ENCODE measurements around the gene NUDT2. TPM values are rescaled to one million over a fixed set of nuclear protein-coding genes. Genes with fewer than 3 reads are reported as not detected.

The NUDT2 gene
- total RNA-seq = 10 to 100 TPM; 14.1 to 55.5 (median 25.4) TPM

DNA sequence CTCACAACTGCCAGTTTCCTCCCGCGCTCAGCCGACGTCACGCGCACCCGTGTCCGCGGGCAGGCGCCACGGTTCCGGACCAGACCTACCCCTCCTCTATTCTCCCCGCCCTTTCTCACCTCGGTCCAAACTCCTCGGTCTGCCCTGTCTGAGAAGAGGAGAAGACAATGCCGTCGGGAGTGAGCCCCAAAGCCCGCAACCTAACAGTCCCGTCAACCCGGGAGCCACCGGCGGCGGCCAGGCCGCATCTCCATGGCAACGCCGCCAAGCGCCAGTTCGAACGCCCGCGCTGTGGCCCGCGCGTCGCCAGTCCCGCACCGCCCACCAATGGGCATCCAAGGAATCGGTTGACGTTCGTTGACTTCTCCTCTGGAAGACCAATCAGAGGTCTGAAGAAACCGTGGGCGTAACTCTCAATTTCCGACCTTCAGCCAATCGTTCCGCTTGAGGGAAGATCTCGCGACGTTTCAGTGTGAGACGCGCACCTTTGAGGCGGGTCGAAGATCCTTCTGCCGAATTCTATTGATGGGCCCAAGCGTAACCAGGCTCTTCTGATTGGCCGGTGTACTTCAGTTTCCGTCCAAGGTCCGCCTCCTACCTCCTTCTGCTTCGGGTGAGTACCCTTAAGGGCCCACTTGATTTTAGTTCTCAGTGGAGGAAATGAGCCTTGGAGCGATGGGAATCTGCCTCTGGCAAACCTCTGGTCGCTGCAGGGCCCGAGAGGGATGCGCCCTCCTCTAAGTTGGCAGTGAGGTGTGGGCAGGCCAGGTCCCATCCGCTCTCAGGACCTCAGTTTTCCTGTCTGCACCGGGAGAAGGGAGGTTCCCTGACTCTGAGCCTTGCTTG lies at the start of gene NUDT2, which contains the start of gene KIF24:
NUDT2 (plus strand) TSS at position 583 of the 846 bp plus-strand sequence. CDS start 9,471 bp downstream, outside the sequence.
KIF24 (minus strand) TSS at position 282 of the 846 bp plus-strand sequence. CDS start 17,922 bp downstream, outside the sequence.
- 0 to 1% methylated on average over 48 to 58 of the region's 64 CpGs for WGBS, 2 donors
- TF ChIP-seq POLR2A (IDR thresholded peaks at IDR 0.05) (peak in 1 of 2 donors; percentile 80), EP300 (IDR thresholded peaks at IDR 0.05) (peak; percentile 86 to 88)
- TF ChIP-seq, protein P1, sequence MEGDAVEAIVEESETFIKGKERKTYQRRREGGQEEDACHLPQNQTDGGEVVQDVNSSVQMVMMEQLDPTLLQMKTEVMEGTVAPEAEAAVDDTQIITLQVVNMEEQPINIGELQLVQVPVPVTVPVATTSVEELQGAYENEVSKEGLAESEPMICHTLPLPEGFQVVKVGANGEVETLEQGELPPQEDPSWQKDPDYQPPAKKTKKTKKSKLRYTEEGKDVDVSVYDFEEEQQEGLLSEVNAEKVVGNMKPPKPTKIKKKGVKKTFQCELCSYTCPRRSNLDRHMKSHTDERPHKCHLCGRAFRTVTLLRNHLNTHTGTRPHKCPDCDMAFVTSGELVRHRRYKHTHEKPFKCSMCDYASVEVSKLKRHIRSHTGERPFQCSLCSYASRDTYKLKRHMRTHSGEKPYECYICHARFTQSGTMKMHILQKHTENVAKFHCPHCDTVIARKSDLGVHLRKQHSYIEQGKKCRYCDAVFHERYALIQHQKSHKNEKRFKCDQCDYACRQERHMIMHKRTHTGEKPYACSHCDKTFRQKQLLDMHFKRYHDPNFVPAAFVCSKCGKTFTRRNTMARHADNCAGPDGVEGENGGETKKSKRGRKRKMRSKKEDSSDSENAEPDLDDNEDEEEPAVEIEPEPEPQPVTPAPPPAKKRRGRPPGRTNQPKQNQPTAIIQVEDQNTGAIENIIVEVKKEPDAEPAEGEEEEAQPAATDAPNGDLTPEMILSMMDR (IDR thresholded peaks at IDR 0.05) = peak in 1 of 5 experiments; percentile 40

GRCh38 chr9:34282096-34282495 lies 47.3 kb upstream of the NUDT2 start:
- WGBS, 2 donors = 58% methylated on average over 1 of the region's 1 CpG
- DNase-seq (ENCODE audit: low spot score in 2 of 2) = no peak
- H3K27me3 ChIP-seq = no peaks in the 10 kb centered on the region
- no peaks in the 10 kb centered on the region for H3K9me3 ChIP-seq
- no peaks in the 10 kb centered on the region for H3K4me1 ChIP-seq
- TF ChIP-seq, protein P1 (IDR thresholded peaks at IDR 0.05) = no peak
- TF ChIP-seq POLR2A (IDR thresholded peaks at IDR 0.05) (no peak), EP300 (IDR thresholded peaks at IDR 0.05) (no peak)
- H3K27ac ChIP-seq = no peak overlapping the region
- H3K36me3 ChIP-seq = no peaks in the 10 kb centered on the region
- H3K4me3 ChIP-seq = no peak overlapping the region

More for the DNA sequence above, at the start of gene NUDT2, which contains the start of gene KIF24:
- H3K27ac ChIP-seq = peak within 1 kb of the TSS; percentile 85 to 95 (median 92)
- H3K4me3 ChIP-seq = peak within 1 kb of the TSS; percentile 53 to 87 (median 78)
- DNase-seq (ENCODE audit: low spot score in 2 of 2) = peak; percentile 94 to 98
- H3K27me3 ChIP-seq = no peaks in the 10 kb centered on the region
- H3K4me1 ChIP-seq = peaks cover 0 to 55% (median 14%) of the 10 kb centered on the region in 4 donors
- no peaks in the 10 kb centered on the region for H3K36me3 ChIP-seq
- H3K9me3 ChIP-seq = no peaks in the 10 kb centered on the region

DNA sequence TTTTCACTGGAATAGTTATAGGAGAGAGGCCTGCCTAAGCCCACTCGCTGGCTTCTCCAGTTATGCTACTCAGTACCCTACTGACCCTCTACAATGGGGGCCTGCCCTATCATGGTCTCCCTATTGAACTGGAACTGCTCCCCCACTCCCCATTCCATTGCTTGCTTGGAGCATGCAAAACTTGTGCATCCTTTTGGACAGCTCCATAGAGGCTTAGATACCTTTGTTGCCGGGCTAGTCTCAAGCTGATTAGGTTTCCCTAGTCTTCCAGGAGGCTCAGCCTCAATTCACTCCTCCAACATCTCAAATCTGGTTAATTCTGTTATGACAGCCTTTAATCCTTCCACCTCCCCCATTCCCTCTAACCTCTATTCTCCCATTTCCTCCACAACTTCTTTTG lies 40.2 kb upstream of the NUDT2 start:
- DNase-seq (ENCODE audit: low spot score in 2 of 2) = no peak
- WGBS, 2 donors = 74 to 86% methylated on average over 2 of the region's 2 CpGs
- TF ChIP-seq POLR2A (IDR thresholded peaks at IDR 0.05) = no peak
- no peak for TF ChIP-seq EP300 (IDR thresholded peaks at IDR 0.05)
- TF ChIP-seq, protein P1 (IDR thresholded peaks at IDR 0.05) = no peak
- H3K27ac ChIP-seq = no peak overlapping the region
- H3K4me3 ChIP-seq = no peak overlapping the region
- H3K9me3 ChIP-seq = no peaks in the 10 kb centered on the region
- H3K36me3 ChIP-seq = no peaks in the 10 kb centered on the region
- H3K4me1 ChIP-seq = no peaks in the 10 kb centered on the region
- no peaks in the 10 kb centered on the region for H3K27me3 ChIP-seq

DNA sequence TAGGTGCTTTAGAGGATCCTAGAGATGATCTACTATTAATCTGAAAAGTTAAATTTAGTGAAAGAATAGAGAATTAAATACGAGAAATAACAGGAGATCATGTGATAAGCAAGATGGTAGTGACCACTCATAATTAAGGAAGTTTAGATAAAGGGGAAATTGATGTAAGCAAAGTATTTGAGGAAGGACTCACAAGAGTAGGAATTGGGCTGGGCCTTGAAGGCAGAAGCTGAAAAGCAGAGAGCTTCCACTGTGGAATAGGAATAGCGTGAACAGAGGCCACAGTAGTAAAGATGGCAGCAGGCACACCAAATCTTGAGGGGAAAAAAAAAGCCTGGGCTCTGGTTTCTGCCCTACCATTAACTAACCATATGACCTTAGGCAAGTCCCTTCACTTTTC lies 38.3 kb upstream of the NUDT2 start:
- WGBS, 2 donors = 85 to 86% methylated on average over 2 of the region's 2 CpGs

More for the DNA sequence above, 38.3 kb upstream of the NUDT2 start:
- Histone ChIP-seq H3K9me3 (no peaks in the 10 kb centered on the region), H3K36me3 (no peaks in the 10 kb centered on the region), H3K4me3 (no peak overlapping the region), H3K4me1 (no peaks in the 10 kb centered on the region), H3K27ac (no peak overlapping the region), H3K27me3 (no peaks in the 10 kb centered on the region)
- no peak for DNase-seq (ENCODE audit: low spot score in 2 of 2)
- TF ChIP-seq, protein P1 (IDR thresholded peaks at IDR 0.05) = no peak
- TF ChIP-seq POLR2A (IDR thresholded peaks at IDR 0.05) (no peak), EP300 (IDR thresholded peaks at IDR 0.05) (no peak)

Data from tibial nerve (tissue), 4 donors.